ENCODE results near the gene ASTN1. TPM values are rescaled to one million over a fixed set of nuclear protein-coding genes. Genes with fewer than 3 reads are reported as not detected.

Gene ASTN1
- total RNA-seq, 1 experiment from 2014 or later: 0.42 TPM

DNA sequence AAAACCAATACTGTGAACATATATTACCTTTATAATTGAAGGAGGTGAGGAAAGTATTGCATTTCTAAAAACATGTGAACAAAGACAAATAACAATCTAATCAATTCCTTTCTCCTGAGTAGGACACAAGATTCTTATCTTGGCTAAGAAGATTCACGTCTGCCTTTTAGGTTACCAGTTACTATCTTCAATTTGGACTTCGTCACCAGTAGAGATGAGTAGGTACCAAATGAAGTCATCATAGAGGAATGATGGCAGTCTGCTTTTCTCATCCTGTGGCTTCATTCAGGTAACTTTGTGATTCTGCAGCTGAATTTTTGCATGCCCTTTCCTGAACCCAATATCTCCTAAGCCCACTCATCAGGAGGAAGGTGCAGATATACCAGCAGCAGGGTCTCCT lies 32.4 kb downstream of the ASTN1 start:
- no peak for ATAC-seq
- Histone ChIP-seq H3K4me1 (ENCODE audit: control insufficient read depth in 1 of 2, insufficient read depth in 2 of 2, low read length in 2 of 2) (no peaks in the 10 kb centered on the region), H3K27ac (ENCODE audit: low read depth, low read length) (no peak overlapping the region), H3K4me3 (replicated peaks in 1 of 2; ENCODE audit: low read depth in 1 of 2, low read length in 2 of 2) (no peak overlapping the region), H2AFZ (ENCODE audit: low read depth, low read length, poor library complexity, severe bottlenecking) (no peak overlapping the region), H3K79me2 (ENCODE audit: insufficient read depth, low read length) (no peaks in the 10 kb centered on the region), H3K27me3 (ENCODE audit: insufficient read depth, low read length) (peaks cover 4% of the 10 kb centered on the region), H3K36me3 (ENCODE audit: control insufficient read depth in 1 of 2, insufficient read depth in 2 of 2, low read length in 2 of 2) (no peaks in the 10 kb centered on the region), H3K9ac (ENCODE audit: low read length) (no peak overlapping the region), H3K9me3 (ENCODE audit: control insufficient read depth in 1 of 2, insufficient read depth in 1 of 2, low read depth in 1 of 2, low read length in 2 of 2) (no peaks in the 10 kb centered on the region), H3K9me2 (ENCODE audit: insufficient read depth) (no peaks in the 10 kb centered on the region), H3K4me2 (ENCODE audit: low read length) (no peak overlapping the region), H4K20me1 (ENCODE audit: insufficient read depth) (no peaks in the 10 kb centered on the region)
- BruUV-seq (replicated peaks): no TSS peak
- DNase-seq (ENCODE audit: low read depth, low spot score): no peak
- POLR2A ChIA-PET: no interaction called here
- RAD21 ChIA-PET (ENCODE audit: low non-redundant PET in 1 of 2, low total read pairs in 2 of 2, uncharacterized antibody in 2 of 2, unreplicated experiment in 2 of 2): no interaction called here
- intact Hi-C loops (cut with micrococcal nuclease): no loop called here
- TF ChIP-seq, protein P1, sequence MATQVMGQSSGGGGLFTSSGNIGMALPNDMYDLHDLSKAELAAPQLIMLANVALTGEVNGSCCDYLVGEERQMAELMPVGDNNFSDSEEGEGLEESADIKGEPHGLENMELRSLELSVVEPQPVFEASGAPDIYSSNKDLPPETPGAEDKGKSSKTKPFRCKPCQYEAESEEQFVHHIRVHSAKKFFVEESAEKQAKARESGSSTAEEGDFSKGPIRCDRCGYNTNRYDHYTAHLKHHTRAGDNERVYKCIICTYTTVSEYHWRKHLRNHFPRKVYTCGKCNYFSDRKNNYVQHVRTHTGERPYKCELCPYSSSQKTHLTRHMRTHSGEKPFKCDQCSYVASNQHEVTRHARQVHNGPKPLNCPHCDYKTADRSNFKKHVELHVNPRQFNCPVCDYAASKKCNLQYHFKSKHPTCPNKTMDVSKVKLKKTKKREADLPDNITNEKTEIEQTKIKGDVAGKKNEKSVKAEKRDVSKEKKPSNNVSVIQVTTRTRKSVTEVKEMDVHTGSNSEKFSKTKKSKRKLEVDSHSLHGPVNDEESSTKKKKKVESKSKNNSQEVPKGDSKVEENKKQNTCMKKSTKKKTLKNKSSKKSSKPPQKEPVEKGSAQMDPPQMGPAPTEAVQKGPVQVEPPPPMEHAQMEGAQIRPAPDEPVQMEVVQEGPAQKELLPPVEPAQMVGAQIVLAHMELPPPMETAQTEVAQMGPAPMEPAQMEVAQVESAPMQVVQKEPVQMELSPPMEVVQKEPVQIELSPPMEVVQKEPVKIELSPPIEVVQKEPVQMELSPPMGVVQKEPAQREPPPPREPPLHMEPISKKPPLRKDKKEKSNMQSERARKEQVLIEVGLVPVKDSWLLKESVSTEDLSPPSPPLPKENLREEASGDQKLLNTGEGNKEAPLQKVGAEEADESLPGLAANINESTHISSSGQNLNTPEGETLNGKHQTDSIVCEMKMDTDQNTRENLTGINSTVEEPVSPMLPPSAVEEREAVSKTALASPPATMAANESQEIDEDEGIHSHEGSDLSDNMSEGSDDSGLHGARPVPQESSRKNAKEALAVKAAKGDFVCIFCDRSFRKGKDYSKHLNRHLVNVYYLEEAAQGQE (IDR thresholded peaks at IDR 0.05; ENCODE audit: low read depth): no peak
- TF ChIP-seq SRF (IDR thresholded peaks at IDR 0.05; ENCODE audit: low read depth) (no peak), ELF1 (IDR thresholded peaks at IDR 0.05; ENCODE audit: borderline replicate concordance, low read depth) (no peak), EZH2 (IDR thresholded peaks at IDR 0.05) (no peak), MAX (IDR thresholded peaks at IDR 0.05) (no peak), CBX3 (IDR thresholded peaks at IDR 0.05; ENCODE audit: low read depth) (no peak), JUND (IDR thresholded peaks at IDR 0.05) (no peak), TCF7L2 (IDR thresholded peaks at IDR 0.05; ENCODE audit: borderline replicate concordance, extremely low read depth, insufficient read depth, insufficient read length) (no peak), POLR2A (IDR thresholded peaks at IDR 0.05; ENCODE audit: borderline replicate concordance, extremely low read depth, insufficient read depth, insufficient read length) (no peak), FOSL1 (IDR thresholded peaks at IDR 0.05; ENCODE audit: low read depth) (no peak), EGR1 (IDR thresholded peaks at IDR 0.05; ENCODE audit: low read depth) (no peak), SIN3A (IDR thresholded peaks at IDR 0.05; ENCODE audit: low read depth) (no peak)
- TF ChIP-seq, protein P2, sequence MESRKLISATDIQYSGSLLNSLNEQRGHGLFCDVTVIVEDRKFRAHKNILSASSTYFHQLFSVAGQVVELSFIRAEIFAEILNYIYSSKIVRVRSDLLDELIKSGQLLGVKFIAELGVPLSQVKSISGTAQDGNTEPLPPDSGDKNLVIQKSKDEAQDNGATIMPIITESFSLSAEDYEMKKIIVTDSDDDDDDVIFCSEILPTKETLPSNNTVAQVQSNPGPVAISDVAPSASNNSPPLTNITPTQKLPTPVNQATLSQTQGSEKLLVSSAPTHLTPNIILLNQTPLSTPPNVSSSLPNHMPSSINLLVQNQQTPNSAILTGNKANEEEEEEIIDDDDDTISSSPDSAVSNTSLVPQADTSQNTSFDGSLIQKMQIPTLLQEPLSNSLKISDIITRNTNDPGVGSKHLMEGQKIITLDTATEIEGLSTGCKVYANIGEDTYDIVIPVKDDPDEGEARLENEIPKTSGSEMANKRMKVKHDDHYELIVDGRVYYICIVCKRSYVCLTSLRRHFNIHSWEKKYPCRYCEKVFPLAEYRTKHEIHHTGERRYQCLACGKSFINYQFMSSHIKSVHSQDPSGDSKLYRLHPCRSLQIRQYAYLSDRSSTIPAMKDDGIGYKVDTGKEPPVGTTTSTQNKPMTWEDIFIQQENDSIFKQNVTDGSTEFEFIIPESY (IDR thresholded peaks at IDR 0.05; ENCODE audit: extremely low read depth, insufficient replicate concordance, low read length): no peak
- CTCF ChIA-PET: no interaction called here

Data from HCT116 (cell line).